BE2C (cell line): ENCODE results near the gene TPRKB.
"Not testable (repeated sequence)": the region's sequence is repeated elsewhere in the genome, so short reads cannot be mapped to it uniquely, and the experiment has no call there.

Source experiments
- DNase-seq: peaks from one replicate; pipeline ENCODE4 v3.0.0-alpha.2; 2020
- H3K27me3 ChIP-seq: fragments of 250-450 bp; sonication (Bioruptor Pico); 2 replicates; pipeline ENCODE4 v1.5.1; 2020; ENCODE audit warnings: mild to moderate bottlenecking
- H3K36me3 ChIP-seq: fragments of 250-450 bp; sonication (Bioruptor Pico); 2 replicates; pipeline ENCODE4 v1.5.1; 2020; ENCODE audit warnings: mild to moderate bottlenecking
- H3K4me1 ChIP-seq: fragments of 250-450 bp; sonication (Bioruptor Pico); 2 replicates; pipeline ENCODE4 v1.5.1; 2020
- H3K4me3 ChIP-seq: 2 replicates; pipeline ENCODE4 v1.5.1; 2011; ENCODE audit warnings: low read depth, low read length
- H3K9me3 ChIP-seq: fragments of 250-450 bp; sonication (Bioruptor Pico); 2 replicates; pipeline ENCODE4 v1.5.1; 2020
- CTCF ChIP-seq: IDR thresholded peaks from 2 replicates; pipeline ENCODE4 v1.5.1; 2012; ENCODE audit warnings: mild to moderate bottlenecking, low read depth, low read length

TPRKB gene

GRCh38 chr2:73703675-73704074 is 33.5 kb downstream of the TPRKB start:
- H3K4me3 ChIP-seq = no peak overlapping the region
- H3K36me3 ChIP-seq = no peaks in the 10 kb centered on the region
- no peak for TF ChIP-seq CTCF
- no peak for DNase-seq
- no peaks in the 10 kb centered on the region for H3K4me1 ChIP-seq
- H3K9me3 ChIP-seq = no peaks in the 10 kb centered on the region
- H3K27me3 ChIP-seq = no peaks in the 10 kb centered on the region

GRCh38 chr2:73702852-73703493 is 34.2 kb downstream of the TPRKB start:
- not testable (repeated sequence) for H3K27me3 ChIP-seq, H3K36me3 ChIP-seq, DNase-seq

GRCh38 chr2:73701968-73702665 is 35.0 kb downstream of the TPRKB start:
- H3K4me3 ChIP-seq = no peak overlapping the region
- H3K27me3 ChIP-seq = no peaks in the 10 kb centered on the region
- H3K36me3 ChIP-seq = no peaks in the 10 kb centered on the region
- no peaks in the 10 kb centered on the region for H3K4me1 ChIP-seq
- no peak for DNase-seq
- TF ChIP-seq CTCF = no peak
- H3K9me3 ChIP-seq = no peaks in the 10 kb centered on the region

More at GRCh38 chr2:73702852-73703493, 34.2 kb downstream of the TPRKB start:
- not testable (repeated sequence) for H3K9me3 ChIP-seq, H3K4me1 ChIP-seq, H3K4me3 ChIP-seq

- H3K4me1 ChIP-seq, H3K27me3 ChIP-seq, H3K36me3 ChIP-seq, H3K4me3 ChIP-seq, H3K9me3 ChIP-seq, DNase-seq: not testable (repeated sequence)
Observed at GRCh38 chr2:73701448-73701765, 35.7 kb downstream of the TPRKB start.

GRCh38 chr2:73700661-73701447 is 36.3 kb downstream of the TPRKB start:
- Histone ChIP-seq H3K4me1 (no peaks in the 10 kb centered on the region), H3K36me3 (no peaks in the 10 kb centered on the region), H3K4me3 (no peak overlapping the region), H3K27me3 (no peaks in the 10 kb centered on the region), H3K9me3 (no peaks in the 10 kb centered on the region)
- TF ChIP-seq CTCF = no peak
- DNase-seq = no peak

GRCh38 chr2:73700131-73700611 is 37.0 kb downstream of the TPRKB start:
- DNase-seq = no peak
- no peaks in the 10 kb centered on the region for H3K4me1 ChIP-seq
- H3K9me3 ChIP-seq = no peaks in the 10 kb centered on the region
- no peak for TF ChIP-seq CTCF
- H3K4me3 ChIP-seq = no peak overlapping the region
- no peaks in the 10 kb centered on the region for H3K27me3 ChIP-seq
- no peaks in the 10 kb centered on the region for H3K36me3 ChIP-seq

GRCh38 chr2:73699437-73699836 is 37.7 kb downstream of the TPRKB start:
- Histone ChIP-seq H3K36me3 (no peaks in the 10 kb centered on the region), H3K9me3 (no peaks in the 10 kb centered on the region), H3K4me3 (no peak overlapping the region), H3K27me3 (no peaks in the 10 kb centered on the region), H3K4me1 (no peaks in the 10 kb centered on the region)
- TF ChIP-seq CTCF = no peak
- no peak for DNase-seq
